PC-3 (cell line): ENCODE measurements around the gene SEC61A2. TPM values are rescaled to one million over a fixed set of nuclear protein-coding genes. Genes with fewer than 3 reads are reported as not detected.

Experiments
- ATAC-seq: fragments of 200-7000 bp; cut with Tn5 transposase; 2 replicates; pipeline ENCODE4 v1.9.1; 2020; ENCODE audit warnings: mild to moderate bottlenecking, moderate library complexity
- BruUV-seq: library from RNA; stranded (reverse); fragments of 400-500 nt; replicated peaks from 2 replicates; lab custom pipeline; 2021; lab: Mats Ljungman, UMichigan
- CTCF ChIA-PET: fragments of 300-600 bp; sonication (Branson Sonifier 250); formaldehyde crosslinking; loops from one replicate; lab custom pipeline; 2022; ENCODE audit warnings: antibody characterized with exemption; lab: Charles Lee
- POLR2A ChIA-PET: fragments of 300-600 bp; sonication (Branson Sonifier 250); formaldehyde crosslinking; loops from one replicate; lab custom pipeline; 2022; ENCODE audit warnings: antibody characterized with exemption; ENCODE audit not compliant: unreplicated experiment; lab: Charles Lee
- DNase-seq: peaks from one replicate; pipeline ENCODE4 v3.0.0-alpha.2; 2015
- H2AFZ ChIP-seq: fragments of 300-600 bp; sonication (generic); 2 replicates; pipeline ENCODE4 v1.6.0; 2016; ENCODE audit warnings: antibody characterized with exemption, low read length
- H3F3A ChIP-seq: fragments of 300-600 bp; sonication (generic); one replicate; pipeline ENCODE4 v1.6.0; 2017; ENCODE audit warnings: antibody characterized with exemption, low read length, control low read depth, mild to moderate bottlenecking; ENCODE audit not compliant: unreplicated experiment
- H3K27ac ChIP-seq: fragments of 300-600 bp; sonication (generic); 2 replicates; pipeline ENCODE4 v1.5.1; 2016; ENCODE audit warnings: mild to moderate bottlenecking, low read length
- H3K27me3 ChIP-seq: fragments of 300-600 bp; sonication (generic); 2 replicates; pipeline ENCODE4 v1.6.1; 2016; ENCODE audit warnings: low read length, mixed read lengths
- H3K36me3 ChIP-seq: fragments of 300-600 bp; sonication (generic); 2 replicates; pipeline ENCODE4 v1.6.1; 2016; ENCODE audit warnings: low read depth, mixed run types, low read length, mixed read lengths
- H3K4me1 ChIP-seq: fragments of 300-600 bp; sonication (generic); 2 replicates; pipeline ENCODE4 v1.5.1; 2016; ENCODE audit warnings: low read length; ENCODE audit not compliant: insufficient read depth
- H3K4me2 ChIP-seq: fragments of 300-600 bp; sonication (generic); 2 replicates; pipeline ENCODE4 v1.6.0; 2016; ENCODE audit warnings: low read length
- H3K4me3 ChIP-seq: fragments of 300-600 bp; sonication (generic); 2 replicates; pipeline ENCODE4 v1.5.1; 2016; ENCODE audit warnings: mild to moderate bottlenecking, low read length, mixed read lengths
- H3K79me2 ChIP-seq: fragments of 300-600 bp; sonication (generic); 2 replicates; pipeline ENCODE4 v1.6.1; 2017; ENCODE audit warnings: low read length, mixed read lengths
- H3K9ac ChIP-seq: fragments of 300-600 bp; sonication (generic); 2 replicates; pipeline ENCODE4 v1.6.0; 2016; ENCODE audit warnings: mild to moderate bottlenecking, low read length
- H3K9me2 ChIP-seq: fragments of 300-600 bp; sonication (generic); replicated peaks from 2 replicates; pipeline ENCODE4 v1.6.1; 2016; ENCODE audit warnings: mixed run types, low read length, mixed read lengths
- H3K9me3 ChIP-seq: fragments of 300-600 bp; sonication (generic); 2 replicates; pipeline ENCODE4 v1.6.1; 2016; ENCODE audit warnings: low read length, mixed read lengths
- H4K20me1 ChIP-seq: fragments of 300-600 bp; sonication (generic); 2 replicates; pipeline ENCODE4 v1.6.1; 2016; ENCODE audit warnings: low read length, mixed read lengths
- EZH2 ChIP-seq: fragments of 300-600 bp; sonication (generic); IDR thresholded peaks from one replicate; pipeline ENCODE4 v1.6.1; 2017; ENCODE audit warnings: antibody characterized with exemption, mild to moderate bottlenecking, low read length; ENCODE audit not compliant: unreplicated experiment
- EZH2phosphoT487 ChIP-seq: fragments of 300-600 bp; sonication (generic); IDR thresholded peaks from 2 replicates; pipeline ENCODE4 v1.6.1; 2018; ENCODE audit warnings: mild to moderate bottlenecking, antibody characterized with exemption, low read length, borderline replicate concordance
- intact Hi-C: fragments of 100-400 bp; cut with micrococcal nuclease; formaldehyde crosslinking; loops from 2 replicates; pipeline ENCODE4 v1.9.0; 2023
- total RNA-seq: library from RNA; depleted of rRNA; stranded (reverse); fragments of >200 nt; gene quantifications from 2 replicates; pipeline ENCODE4 v1.2.3, GENCODE V29; 2014
- TF ChIP-seq, protein P1 (sequence below): fragments of 300-600 bp; sonication (generic); conservative IDR thresholded peaks from 2 replicates; pipeline ENCODE4 v1.5.1; 2017; ENCODE audit warnings: antibody characterized with exemption, low read depth, mild to moderate bottlenecking, low read length

SEC61A2 gene
- total RNA-seq, 1 experiment from 2014 or later, result 5.5 TPM

DNA sequence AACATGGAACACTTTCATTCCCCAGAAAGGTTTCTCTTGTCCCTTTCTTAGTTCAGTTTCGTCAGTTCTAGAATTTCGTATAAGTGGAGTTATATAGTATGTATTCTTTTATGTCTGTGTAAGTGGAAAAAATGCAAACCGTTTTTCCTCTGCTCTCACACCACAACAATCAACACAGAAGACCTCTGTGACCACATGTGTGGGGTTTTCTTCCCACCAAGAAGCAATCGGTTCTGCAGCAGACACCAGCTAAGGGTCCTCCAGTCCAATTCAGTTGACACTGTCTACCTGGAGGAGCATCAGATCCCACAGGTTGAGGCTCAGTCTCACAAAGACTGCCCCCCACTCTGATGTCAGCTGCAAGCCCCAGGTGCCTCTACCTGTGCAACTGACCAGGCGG is 72.7 kb downstream of the SEC61A2 start:
- POLR2A ChIA-PET, result no interaction called here
- no peak overlapping the region for H3K4me3 ChIP-seq
- no TSS peak for BruUV-seq

GRCh38 chr10:12205082-12205481 is 75.6 kb downstream of the SEC61A2 start:
- intact Hi-C loops, result no loop called here
- BruUV-seq, result no TSS peak
- Histone ChIP-seq H3K4me2 (no peak overlapping the region), H3K27me3 (no peaks in the 10 kb centered on the region), H3K9ac (no peak overlapping the region), H3K79me2 (peaks cover 24% of the 10 kb centered on the region; the same call in 1 of the 2 replicates), H2AFZ (no peak overlapping the region), H3F3A (no peaks in the 10 kb centered on the region), H3K4me3 (no peak overlapping the region), H3K27ac (no peak overlapping the region), H3K36me3 (peaks cover 1% of the 10 kb centered on the region; the same call in 1 of the 2 replicates), H3K9me2 (no peaks in the 10 kb centered on the region), H3K9me3 (no peaks in the 10 kb centered on the region), H3K4me1 (no peaks in the 10 kb centered on the region), H4K20me1 (no peaks in the 10 kb centered on the region)
- no peak for TF ChIP-seq EZH2phosphoT487
- TF ChIP-seq, protein P1, sequence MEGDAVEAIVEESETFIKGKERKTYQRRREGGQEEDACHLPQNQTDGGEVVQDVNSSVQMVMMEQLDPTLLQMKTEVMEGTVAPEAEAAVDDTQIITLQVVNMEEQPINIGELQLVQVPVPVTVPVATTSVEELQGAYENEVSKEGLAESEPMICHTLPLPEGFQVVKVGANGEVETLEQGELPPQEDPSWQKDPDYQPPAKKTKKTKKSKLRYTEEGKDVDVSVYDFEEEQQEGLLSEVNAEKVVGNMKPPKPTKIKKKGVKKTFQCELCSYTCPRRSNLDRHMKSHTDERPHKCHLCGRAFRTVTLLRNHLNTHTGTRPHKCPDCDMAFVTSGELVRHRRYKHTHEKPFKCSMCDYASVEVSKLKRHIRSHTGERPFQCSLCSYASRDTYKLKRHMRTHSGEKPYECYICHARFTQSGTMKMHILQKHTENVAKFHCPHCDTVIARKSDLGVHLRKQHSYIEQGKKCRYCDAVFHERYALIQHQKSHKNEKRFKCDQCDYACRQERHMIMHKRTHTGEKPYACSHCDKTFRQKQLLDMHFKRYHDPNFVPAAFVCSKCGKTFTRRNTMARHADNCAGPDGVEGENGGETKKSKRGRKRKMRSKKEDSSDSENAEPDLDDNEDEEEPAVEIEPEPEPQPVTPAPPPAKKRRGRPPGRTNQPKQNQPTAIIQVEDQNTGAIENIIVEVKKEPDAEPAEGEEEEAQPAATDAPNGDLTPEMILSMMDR, result no peak
- TF ChIP-seq EZH2, result no peak
- ChIA-PET CTCF (no interaction called here), POLR2A (no interaction called here)
- DNase-seq (no peak), ATAC-seq (no peak)

More for the DNA sequence above, 72.7 kb downstream of the SEC61A2 start:
- Histone ChIP-seq H3F3A (no peaks in the 10 kb centered on the region), H3K36me3 (peaks cover 7% of the 10 kb centered on the region; the same call in 1 of the 2 replicates), H2AFZ (no peak overlapping the region), H4K20me1 (peaks cover 4% of the 10 kb centered on the region; the same call in 1 of the 2 replicates), H3K9me3 (no peaks in the 10 kb centered on the region), H3K9ac (no peak overlapping the region), H3K4me1 (no peaks in the 10 kb centered on the region; the same call in 1 of the 2 replicates), H3K27me3 (no peaks in the 10 kb centered on the region), H3K79me2 (peaks cover 48% of the 10 kb centered on the region), H3K9me2 (no peaks in the 10 kb centered on the region), H3K4me2 (no peak overlapping the region), H3K27ac (no peak overlapping the region)
- no peak for TF ChIP-seq EZH2
- TF ChIP-seq, protein P1, result no peak
- TF ChIP-seq EZH2phosphoT487, result no peak
- intact Hi-C loops, result no loop called here
- CTCF ChIA-PET, result no interaction called here
- DNase-seq (no peak), ATAC-seq (no peak)

- CTCF ChIA-PET, result no interaction called here
- Histone ChIP-seq H3K27me3 (no peaks in the 10 kb centered on the region), H4K20me1 (no peaks in the 10 kb centered on the region), H3F3A (no peaks in the 10 kb centered on the region), H3K9me2 (no peaks in the 10 kb centered on the region), H3K9ac (no peak overlapping the region), H3K4me2 (no peak overlapping the region), H3K27ac (no peak overlapping the region), H3K4me3 (no peak overlapping the region), H3K79me2 (peaks cover 15% of the 10 kb centered on the region; the same call in 1 of the 2 replicates), H2AFZ (no peak overlapping the region), H3K36me3 (peaks cover 7% of the 10 kb centered on the region), H3K9me3 (no peaks in the 10 kb centered on the region), H3K4me1 (no peaks in the 10 kb centered on the region)
- POLR2A ChIA-PET, result no interaction called here
- no peak for TF ChIP-seq EZH2
- no peak for TF ChIP-seq EZH2phosphoT487
- TF ChIP-seq, protein P1, result no peak
- no peak for ATAC-seq
- no TSS peak for BruUV-seq
- intact Hi-C loops, result no loop called here
- no peak for DNase-seq
These were observed 77.6 kb downstream of the SEC61A2 start for GRCh38 chr10:12207114-12207513.
